Germinal center (tissue), 1 donor: Measurements from ENCODE around the gene LTBR.
A peak's percentile ranks its signal among the peaks of the same experiment; 100 is the strongest.
"Not testable (repeated sequence)": the region's sequence is repeated elsewhere in the genome, so short reads cannot be mapped to it uniquely, and the experiment has no call there.

Experiments used
- DNase-seq: peaks from one replicate; pipeline ENCODE4 v3.0.0; 2012; ENCODE audit warnings: mixed read lengths, low spot score

LTBR gene

DNA sequence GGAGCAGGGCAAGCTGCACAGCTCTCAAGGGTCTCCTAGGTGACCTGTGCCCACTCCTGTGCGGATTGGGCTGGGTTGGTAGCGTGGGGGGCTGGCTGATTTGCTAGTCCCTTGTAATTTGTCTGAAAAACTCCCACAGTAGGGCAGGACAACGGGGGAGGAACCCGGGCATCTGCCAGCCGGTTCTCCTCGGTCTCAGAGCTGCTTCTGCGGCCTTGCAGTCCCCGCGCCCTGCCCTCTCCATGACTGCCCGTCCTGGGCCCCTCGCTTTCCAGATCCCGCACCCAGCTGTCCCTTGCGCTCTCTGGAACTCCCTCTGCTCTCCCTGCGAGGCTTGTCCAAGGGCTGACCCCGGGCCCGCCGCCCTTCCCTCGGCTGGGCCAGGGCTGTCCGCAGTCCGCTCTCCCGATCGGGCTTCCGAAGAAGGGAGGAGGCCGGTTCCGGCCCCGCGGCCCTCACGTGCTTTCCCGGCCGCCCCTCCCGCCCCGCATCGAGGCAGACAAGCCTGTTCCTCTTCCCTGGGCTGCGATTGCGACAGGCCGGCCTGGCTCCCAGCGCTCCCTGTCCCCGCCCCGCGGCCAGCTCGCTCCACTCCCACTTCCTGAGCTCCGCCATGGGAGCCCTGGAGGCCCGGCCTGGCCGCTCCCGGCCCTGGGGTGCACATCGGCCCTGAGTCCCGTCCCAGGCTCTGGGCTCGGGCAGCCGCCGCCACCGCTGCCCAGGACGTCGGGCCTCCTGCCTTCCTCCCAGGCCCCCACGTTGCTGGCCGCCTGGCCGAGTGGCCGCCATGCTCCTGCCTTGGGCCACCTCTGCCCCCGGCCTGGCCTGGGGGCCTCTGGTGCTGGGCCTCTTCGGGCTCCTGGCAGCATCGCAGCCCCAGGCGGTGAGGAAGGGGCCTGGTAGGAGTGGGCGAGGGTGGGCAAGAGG is at the start of gene LTBR:
Gene LTBR, plus strand, starts transcription at position 591 of the 927 bp plus-strand sequence. Its CDS starts 197 bp downstream, at position 788.
- DNase-seq = no peak

DNA sequence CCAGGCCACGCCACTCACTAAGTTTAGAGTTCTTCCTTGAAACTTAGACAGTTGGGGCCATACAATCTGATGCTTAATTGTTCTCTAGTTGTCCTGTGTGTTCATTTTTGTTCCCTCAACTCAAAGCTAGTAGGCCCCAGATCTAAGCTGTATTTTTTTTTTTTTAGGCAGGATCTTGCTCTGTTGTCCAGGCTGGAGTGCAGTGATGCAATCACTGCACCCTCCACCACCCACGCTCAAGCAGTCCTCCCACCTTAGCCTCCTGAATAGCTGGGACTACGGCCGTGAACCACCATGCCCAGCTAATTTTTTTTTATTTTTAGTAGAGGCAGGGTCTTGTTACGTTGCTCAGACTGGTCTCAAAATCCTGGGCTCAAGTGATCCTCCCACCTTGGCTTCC is 49.6 kb upstream of the LTBR start:
- DNase-seq = no peak

DNA sequence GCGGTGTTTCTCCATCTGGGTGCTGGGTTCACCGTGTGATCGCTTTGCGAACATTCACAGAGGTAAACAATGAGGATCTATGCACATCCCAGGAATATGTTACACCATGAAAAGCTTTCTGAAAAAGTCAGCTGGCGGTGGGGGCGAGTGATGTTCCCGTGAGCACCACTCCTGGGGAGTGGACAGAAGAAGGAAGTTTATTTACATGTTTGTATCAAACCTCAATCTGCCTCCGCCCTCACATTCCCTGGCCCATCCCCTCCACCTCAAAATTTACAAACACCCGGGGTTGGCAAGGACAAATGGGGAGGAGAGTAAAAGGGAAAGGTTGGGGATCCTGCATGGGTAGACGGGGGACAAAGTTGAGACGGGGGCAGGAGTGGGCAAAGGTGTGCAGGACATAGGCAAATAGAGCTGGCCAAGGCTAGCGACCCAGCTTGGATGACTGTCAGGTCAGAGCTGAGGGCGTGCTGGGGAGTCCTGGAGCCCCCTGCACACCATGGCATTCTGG is 49.0 kb upstream of the LTBR start:
- no peak for DNase-seq

DNA sequence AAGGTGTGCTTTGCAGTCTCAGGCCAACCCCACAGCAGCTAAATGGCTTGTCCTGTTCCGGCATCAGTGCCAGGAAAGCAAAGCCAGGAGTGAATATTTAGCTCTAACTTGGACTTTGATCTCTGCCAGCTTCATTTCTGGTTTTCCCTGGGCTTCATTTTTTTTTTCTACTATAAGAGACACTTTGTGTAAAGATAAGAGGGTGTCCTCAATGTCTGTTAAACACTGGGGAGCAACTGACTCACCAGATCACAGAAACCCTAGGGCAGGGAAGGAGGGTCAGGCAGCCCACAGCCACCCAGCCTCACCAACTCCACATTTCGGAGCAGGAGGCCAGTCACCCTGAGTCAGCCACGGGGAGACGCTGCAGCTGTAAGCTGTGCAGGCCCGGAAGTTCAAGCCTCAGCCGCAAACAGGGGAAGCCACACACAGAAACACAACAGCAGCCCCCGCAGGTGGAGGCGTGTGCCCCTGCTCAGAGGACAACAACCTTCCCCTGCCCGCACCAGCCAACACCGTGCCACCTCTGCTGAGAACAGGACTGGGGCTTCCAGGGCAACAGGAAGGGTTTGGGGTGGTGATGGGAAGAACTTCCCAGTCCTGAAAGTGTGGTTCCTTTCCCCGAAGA is 48.4 kb upstream of the LTBR start:
- DNase-seq = peak; percentile 80

DNA sequence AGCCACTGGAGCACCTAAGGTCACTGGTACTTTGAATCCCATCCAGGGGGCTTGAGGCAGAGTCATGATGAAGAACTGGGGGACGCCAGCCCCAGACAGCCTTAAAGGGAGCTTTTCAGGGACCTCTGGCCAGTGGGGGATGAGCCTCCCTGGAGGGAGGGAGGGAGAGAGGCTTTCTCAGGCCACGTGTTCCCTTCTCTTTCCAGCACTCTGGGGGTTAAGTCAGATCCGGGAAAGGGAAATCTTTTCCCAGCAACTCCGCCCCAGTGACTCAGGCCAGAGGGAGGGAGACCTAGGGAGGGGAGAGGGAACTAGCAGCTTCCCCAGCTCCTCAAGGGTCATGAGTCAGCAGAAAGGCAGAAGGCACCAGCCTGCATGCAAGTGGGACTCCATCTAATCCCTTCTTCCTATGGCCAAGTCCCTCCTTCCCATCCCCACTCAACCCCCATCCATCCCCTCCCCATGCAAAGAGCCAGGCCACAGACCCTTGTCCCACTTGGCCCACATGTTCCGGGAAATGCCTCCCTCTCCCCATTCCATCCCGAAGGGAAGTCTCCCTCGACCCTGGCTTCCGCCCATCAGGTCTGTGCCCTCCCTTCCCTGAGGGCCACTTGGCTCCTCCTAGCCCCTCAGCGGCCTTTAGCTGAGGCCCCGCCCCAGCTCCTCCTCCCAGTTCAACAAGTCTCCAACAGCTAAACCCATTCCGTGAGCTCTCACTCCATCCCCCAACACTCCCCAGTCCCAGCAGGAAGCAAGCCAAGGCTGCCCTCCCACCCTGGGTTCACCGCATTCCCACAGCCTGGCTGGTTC is 47.7 kb upstream of the LTBR start:
- no peak for DNase-seq

DNA sequence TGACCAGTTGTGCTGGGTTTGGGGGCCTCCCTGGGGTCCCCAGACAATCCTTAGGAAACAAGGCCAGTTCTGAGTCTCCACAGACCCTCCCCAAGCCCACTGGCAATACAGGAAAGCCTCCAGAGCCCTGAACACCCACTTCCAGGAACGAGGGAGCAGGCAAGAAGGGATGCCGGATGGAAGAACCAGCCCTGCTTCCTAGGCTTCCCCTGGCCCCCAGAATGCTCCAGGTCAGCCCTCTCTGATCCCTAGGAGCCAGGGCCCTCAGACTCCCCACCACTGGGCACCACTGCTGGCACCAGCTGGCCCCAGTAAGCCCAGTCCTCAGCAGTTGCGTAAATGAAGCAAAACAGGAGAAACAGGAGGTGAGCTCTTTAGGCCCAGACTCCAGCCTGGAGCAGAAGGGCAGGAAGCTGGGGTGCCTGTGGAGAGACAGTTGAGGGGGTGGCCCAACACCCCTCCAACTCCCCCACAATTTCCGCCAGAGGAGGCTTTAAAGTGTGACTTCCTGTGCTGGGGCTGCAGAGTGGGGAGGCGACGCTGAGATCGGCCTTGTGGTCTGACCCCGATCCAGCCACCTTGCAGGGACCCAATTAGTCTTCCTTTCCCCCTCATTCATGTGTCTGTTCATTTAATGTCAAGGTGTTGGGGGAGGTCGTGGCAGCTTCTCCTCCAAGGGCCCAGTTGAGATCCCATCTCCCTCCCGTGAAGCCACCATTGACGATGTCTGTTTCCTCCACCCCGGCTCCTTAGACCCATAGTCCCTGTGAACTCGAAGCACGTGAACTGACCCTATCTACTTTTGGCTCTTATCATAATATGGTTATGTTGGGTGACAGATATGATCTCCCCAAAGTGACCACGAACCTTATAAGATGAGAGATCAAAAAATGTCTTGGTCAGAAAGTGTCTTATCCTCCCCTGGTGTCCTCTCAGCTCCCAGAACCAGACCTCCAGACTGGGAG is 46.8 kb upstream of the LTBR start:
- DNase-seq = no peak

DNA sequence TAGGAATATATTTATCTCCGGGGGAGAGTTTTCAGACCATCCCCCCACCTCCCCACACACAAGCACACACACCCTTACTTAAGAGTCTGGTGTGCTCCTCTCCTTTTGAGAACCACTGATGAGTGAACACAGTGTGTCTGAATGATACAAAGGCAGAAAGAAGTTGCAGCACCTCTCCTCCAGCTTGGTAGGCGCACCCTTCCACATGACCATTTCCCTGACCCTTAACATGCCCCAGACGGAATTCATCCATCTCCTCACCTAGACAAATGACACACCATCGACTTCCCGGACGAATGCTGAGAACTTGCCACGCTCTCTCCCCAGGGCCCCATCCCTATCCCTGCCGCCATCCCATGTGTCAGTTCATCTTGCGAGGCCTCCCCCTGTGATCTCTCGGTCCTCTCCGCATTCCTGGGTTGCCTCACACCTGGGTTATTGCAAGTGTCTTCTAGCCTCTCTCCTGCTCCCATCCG is 46.0 kb upstream of the LTBR start:
- DNase-seq = no peak

DNA sequence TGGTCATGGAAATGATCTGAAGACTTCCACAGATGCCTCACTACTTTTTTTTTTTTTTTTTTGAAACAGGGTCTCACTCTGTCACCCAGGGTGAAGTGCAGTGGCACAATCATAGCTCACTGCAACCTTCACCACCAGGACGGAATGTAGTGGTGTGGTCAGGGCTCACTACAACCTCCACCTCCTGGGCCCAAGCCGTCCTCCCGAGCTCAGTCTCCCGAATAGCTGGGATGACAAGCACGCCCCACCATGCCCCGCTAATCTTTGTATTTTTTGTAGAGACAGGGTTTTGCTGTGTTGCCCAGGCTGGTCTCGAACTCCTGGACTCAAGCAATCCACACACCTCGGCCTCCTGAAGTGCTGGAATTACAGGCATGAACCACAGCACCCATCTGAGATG is 45.4 kb upstream of the LTBR start:
- not testable (repeated sequence) for DNase-seq

DNA sequence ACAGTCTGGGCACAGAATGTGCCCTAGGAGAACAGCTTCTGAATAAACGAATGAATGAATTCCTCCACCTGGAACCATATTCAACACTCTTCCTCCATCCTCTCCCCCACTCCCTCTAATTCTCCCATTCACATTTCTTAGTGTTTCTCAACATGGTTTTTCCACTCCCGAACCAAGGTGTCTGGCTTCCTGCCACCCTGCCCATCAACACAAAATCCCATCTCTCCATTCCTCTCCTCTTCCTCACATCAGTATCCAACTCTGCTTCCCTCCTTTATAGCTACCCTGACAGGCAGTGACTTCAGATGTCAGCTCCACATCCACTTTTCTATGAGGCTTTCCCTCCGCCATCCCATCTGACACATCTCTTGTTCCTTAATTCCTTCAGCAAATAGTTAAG is 45.0 kb upstream of the LTBR start:
- no peak for DNase-seq

DNA sequence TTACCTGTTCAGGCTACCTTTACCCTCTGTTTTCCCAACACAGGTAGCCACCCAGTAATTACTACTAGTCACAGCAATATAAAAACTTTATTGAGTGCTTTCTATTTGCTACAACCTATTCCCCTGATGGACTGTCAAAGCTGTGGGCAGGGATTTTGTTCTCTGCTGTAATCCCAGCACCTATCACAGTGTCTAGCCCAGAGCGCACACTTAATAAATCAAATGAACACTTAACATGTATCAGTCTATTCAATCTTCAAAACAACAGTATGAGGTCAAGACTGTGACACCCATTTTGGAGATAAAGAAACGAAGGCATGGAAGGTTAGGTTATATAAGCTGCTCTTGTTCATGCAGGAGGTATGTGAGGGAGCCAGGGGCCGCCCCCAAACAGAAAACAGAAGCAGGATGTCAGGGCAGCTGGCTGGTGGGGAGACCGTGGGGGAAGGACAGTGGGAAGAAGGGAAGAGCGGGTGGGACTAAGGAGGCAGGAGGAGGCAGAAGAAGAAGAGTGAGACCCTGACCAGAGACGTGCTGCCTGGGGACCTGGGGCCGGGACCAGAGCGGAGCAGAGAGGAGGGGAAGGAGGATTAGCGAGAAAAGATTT is 43.8 kb upstream of the LTBR start:
- DNase-seq = no peak

DNA sequence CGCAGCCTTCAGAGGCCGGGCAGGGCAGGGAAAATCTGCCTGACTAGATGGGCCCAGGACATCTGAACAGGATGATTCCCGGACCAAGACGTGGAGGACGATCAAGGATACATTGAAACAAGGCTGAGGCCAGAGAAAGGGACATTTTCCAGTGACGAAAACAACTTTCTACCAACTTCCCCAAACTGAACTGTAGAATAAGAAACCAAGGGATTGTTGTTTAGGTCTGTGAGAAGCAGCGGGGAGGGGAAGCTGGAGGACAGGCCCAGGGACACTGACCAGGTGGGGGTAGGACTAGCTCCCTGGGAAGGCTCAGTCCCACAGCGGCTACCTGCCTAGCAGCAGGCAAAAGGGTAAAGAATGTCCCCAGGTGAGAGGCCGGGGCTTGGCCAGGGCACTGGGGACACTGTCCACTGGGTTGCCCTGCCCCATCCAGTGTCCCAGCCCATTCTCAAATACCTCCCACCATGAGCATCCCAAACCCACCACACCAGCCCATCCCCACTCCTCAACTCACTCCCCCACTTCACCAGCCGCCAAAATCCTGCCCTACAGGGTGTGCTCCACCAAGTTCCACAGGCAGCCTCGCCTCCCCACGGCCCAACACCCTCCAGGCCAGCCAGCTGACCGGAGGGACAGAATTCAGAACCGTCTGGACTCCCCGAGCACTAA is 43.1 kb upstream of the LTBR start:
- no peak for DNase-seq

DNA sequence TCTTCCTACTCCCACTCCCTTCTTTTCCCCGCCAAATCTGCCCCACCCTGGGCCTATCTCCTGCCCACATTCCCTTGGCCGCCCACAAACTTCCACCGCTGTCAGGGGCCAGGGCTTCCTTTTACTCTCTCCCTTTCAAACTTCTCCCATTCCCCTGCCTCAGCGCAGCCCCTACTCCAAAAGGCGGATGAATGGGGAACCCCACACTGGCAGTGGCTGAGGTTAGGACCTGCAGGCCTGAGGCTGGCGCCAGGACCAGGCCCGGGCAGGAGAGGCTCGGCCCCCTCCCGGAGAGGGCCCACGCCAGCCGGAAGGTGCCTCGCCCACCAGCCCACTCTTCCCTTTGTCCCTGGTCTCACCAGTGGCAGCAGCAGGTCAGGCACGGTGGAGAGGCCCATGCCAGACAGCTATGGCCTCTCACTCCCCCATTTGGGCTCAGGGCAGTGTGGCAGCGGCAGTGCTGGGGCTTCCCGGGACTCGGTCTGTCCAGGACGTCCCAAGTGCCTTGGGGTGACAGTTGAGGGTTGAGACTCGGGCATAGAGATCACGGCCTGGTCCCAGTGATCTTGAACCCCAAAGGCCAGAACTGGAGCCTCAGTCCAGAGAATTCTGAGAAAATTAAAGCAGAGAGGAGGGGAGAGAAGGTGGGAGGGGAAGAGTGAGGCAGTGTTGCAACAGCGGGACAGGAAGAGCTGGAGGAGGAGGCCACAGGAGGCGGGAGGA is 42.4 kb upstream of the LTBR start, which contains the start of gene TNFRSF1A:
Gene TNFRSF1A, minus strand, starts transcription at position 660 of the 723 bp plus-strand sequence. Its CDS starts 262 bp downstream, at position 398.
- no peak for DNase-seq

DNA sequence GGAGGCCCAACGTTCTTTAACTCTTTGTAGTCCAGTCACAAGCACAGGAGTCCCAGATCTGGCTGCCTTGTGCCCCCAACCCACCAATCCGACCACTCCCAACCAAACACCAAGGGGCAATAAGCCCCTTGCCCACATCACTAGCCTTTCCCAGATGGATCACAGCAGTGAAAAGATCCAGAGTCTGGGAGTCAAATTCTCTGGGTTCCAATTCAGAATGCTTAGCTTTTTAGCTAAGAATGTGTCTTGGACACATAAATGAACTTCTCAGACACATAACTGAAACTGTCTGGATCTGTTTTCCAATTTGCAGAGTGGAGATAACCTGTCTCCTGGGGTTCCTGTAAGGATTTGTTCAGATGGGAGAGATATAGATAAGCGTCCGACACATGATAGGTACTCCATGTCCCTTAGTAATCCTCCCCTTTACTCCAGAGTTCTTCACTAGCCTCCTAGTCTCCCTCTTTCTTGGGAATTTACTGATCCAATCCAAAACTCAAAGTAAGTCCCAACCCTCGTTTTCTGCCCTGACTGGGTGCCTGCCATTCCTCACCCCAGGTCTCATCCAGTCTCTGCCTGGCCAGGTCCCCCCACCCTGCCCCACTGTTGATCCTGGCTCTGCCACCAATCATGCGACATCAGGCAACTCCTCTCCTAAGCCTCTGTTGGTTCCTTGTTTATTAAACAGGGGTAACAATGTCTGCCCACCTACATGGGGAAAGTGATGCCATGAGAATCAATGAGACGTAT is 41.6 kb upstream of the LTBR start:
- no peak for DNase-seq

DNA sequence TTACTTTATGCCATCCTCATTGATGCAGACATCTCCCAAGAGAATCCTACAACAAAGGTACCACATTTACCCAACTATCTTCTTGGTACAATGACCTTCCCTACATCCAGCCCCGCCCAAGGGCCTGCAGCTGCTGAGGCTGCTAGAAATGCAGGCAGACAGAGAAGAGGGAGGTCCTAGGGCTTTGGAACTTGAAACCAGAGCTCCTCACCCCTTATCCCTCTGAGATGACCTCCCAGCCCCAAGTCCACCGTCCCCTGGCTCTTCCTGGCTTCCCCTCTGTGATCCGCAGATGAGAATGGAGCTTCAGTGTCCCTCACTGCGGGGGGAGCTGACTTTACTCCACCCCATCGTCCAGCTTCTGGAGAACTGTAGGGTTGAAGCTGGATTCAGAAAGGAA is 40.4 kb upstream of the LTBR start:
- no peak for DNase-seq

DNA sequence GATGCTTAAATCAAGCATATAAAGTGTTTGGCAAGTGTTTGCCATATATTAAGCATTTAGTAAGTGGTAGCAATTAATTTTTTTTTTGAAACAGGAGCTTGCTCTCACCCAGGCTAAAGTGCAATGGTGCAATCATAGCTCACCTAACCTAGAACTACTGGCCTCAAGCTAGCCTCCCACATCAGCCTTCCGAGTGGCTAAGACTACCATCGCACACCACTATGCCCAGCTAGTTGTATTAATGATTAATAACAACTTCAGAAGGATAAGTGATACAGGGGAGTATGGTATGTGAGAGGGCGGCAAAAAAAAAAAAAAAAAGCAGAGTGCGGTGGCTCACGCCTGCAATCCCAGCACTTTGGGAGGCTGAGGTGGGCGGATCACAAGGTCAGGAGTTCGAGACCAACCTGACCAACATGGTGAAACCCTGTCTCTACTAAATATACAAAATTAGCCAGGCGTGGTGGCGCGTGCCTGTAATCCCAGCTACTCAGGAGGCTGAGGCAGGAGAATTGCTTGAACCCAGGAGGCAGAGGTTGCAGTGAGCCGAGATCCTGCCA is 39.8 kb upstream of the LTBR start:
- DNase-seq = not testable (repeated sequence)

DNA sequence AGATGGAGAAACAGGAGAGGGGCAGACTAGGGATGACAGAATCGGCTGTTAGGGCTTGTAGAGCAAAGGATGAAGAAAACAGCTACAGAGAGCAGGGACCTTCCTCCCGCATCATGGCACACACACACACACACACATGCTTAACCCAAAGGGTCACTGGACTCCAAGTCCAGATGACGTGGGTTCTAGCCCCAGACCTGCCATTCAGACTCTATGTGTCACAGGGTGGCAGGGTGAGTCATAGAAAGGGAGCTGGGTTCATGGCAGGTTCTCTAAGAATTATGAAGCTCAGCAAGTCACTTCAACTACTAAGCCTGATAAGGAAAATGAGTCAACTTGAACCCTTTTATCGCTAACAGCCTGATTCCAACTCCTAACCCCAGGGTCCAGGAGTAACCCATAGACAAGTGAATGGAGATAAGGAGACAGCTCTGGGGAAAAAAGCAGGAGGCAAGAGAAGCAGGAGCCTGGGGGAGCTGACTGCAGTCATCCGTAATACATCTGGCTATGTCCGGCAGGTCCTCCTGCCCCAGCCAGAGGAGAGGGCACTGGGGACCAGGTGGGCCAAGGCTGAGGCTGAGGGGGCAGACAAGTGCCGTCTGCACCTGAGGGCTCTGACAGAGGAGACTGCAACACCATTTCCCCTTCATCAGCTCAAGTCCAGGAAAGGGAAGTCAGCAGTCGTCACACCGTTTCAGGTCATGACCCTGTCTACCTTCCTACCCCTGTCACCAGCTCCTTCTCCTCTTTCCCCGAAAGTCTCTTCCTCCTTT is 38.5 kb upstream of the LTBR start:
- DNase-seq = no peak

DNA sequence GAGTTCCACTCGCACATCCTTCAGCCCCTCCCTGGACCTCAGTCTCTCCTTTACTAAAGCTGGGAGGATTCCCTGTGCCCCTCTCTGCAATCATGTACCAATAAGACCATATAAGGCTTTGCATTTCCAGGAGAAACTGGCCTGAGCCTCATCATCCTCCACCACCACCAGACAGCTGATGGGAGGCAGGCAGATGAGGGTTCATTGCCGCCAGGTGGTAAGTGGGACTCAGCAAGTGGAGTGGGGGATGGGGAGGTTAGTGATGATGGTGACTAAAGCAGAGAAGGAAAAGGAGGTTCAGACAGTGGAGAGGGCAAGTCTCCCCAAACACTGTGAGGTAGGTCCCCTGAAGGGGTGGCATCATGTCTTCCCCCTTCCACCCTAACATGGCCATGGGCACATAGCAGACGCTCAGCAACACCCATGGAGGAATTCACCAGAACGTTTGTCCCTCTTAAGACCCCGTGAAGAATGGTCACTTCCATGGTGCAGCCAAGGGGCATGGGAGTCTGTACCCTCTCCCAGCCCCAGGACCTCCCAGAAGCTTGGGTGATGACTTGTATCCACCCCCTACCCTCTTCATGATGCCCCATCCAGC is 37.6 kb upstream of the LTBR start:
- no peak for DNase-seq
